Stimulated activated CD4-positive, alpha-beta T cell treated with anti-CD3 and anti-CD28 coated beads, Interleukin-4, amount 100 ng/mL, for 48 hours (primary cell): ENCODE results near the gene CASP6.
A peak's percentile ranks its signal among the peaks of the same experiment; 100 is the strongest.

Source experiments
- DNase-seq, 2 donors: peaks; one replicate each; pipeline ENCODE4 v3.0.0-alpha.2; 2020; ENCODE audit warnings: low read depth in 2 of 2

CASP6 gene

GRCh38 chr4:109671350-109671749 is 31.9 kb downstream of the CASP6 start:
- peak in 1 of 2 donors; percentile 11 for DNase-seq

- no peak for DNase-seq
Observed at GRCh38 chr4:109665783-109666485, 37.3 kb downstream of the CASP6 start.

- DNase-seq = no peak
Observed at GRCh38 chr4:109662771-109663170, 40.5 kb downstream of the CASP6 start.

- no peak for DNase-seq
Observed at GRCh38 chr4:109662116-109662515, 41.1 kb downstream of the CASP6 start.

- no peak for DNase-seq
Observed at GRCh38 chr4:109658871-109659410, 44.3 kb downstream of the CASP6 start.

- DNase-seq = no peak
Observed at GRCh38 chr4:109657854-109658418, 45.3 kb downstream of the CASP6 start.

GRCh38 chr4:109655396-109655795 is 47.8 kb downstream of the CASP6 start:
- DNase-seq = no peak

- DNase-seq = peak in 1 of 2 donors; percentile 11
Observed at GRCh38 chr4:109649872-109650271, 53.4 kb downstream of the CASP6 start.

- DNase-seq = no peak
Observed at GRCh38 chr4:109648997-109649575, 54.2 kb downstream of the CASP6 start.

- no peak for DNase-seq
Observed at GRCh38 chr4:109648266-109648996, 54.8 kb downstream of the CASP6 start.

- no peak for DNase-seq
Observed at GRCh38 chr4:109645874-109646710, 57.2 kb downstream of the CASP6 start.

GRCh38 chr4:109640644-109641043 is 62.6 kb downstream of the CASP6 start:
- DNase-seq = no peak
